Measurements from ENCODE around the gene ATP13A2.

The ATP13A2 gene

GRCh38 chr1:17027900-17028299, 16.2 kb upstream of the ATP13A2 start:
- no peak overlapping the region for H3K27ac ChIP-seq
- no peak overlapping the region for H2AFZ ChIP-seq
- no peaks in the 10 kb centered on the region for H3K27me3 ChIP-seq (ENCODE audit: control insufficient read depth, insufficient read depth, low read length)
- TF ChIP-seq, protein P1, sequence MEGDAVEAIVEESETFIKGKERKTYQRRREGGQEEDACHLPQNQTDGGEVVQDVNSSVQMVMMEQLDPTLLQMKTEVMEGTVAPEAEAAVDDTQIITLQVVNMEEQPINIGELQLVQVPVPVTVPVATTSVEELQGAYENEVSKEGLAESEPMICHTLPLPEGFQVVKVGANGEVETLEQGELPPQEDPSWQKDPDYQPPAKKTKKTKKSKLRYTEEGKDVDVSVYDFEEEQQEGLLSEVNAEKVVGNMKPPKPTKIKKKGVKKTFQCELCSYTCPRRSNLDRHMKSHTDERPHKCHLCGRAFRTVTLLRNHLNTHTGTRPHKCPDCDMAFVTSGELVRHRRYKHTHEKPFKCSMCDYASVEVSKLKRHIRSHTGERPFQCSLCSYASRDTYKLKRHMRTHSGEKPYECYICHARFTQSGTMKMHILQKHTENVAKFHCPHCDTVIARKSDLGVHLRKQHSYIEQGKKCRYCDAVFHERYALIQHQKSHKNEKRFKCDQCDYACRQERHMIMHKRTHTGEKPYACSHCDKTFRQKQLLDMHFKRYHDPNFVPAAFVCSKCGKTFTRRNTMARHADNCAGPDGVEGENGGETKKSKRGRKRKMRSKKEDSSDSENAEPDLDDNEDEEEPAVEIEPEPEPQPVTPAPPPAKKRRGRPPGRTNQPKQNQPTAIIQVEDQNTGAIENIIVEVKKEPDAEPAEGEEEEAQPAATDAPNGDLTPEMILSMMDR (IDR thresholded peaks at IDR 0.05): no peak
- peaks cover 5% of the 10 kb centered on the region for H3K4me1 ChIP-seq
- no peak overlapping the region for H3K9ac ChIP-seq
- no peaks in the 10 kb centered on the region for H3K36me3 ChIP-seq (ENCODE audit: control insufficient read depth, insufficient read depth, low read length)
- H3K79me2 ChIP-seq: no peaks in the 10 kb centered on the region
- no peaks in the 10 kb centered on the region for H3K9me3 ChIP-seq (ENCODE audit: control insufficient read depth, low read length)
- H3K4me2 ChIP-seq (ENCODE audit: low read length): peak overlapping the region; percentile 2
- H3K4me3 ChIP-seq (ENCODE audit: low read depth, low read length): no peak overlapping the region

GRCh38 chr1:17027403-17027802, 15.7 kb upstream of the ATP13A2 start:
- no peak overlapping the region for H3K9ac ChIP-seq
- peak overlapping the region; percentile 2 for H3K4me2 ChIP-seq (ENCODE audit: low read length)
- TF ChIP-seq, protein P1 (IDR thresholded peaks at IDR 0.05): no peak
- peaks cover 5% of the 10 kb centered on the region for H3K4me1 ChIP-seq
- no peaks in the 10 kb centered on the region for H3K36me3 ChIP-seq (ENCODE audit: control insufficient read depth, insufficient read depth, low read length)
- H3K9me3 ChIP-seq (ENCODE audit: control insufficient read depth, low read length): no peaks in the 10 kb centered on the region
- no peak overlapping the region for H3K4me3 ChIP-seq (ENCODE audit: low read depth, low read length)
- no peak overlapping the region for H3K27ac ChIP-seq
- no peak overlapping the region for H2AFZ ChIP-seq
- H3K79me2 ChIP-seq: no peaks in the 10 kb centered on the region
- no peaks in the 10 kb centered on the region for H3K27me3 ChIP-seq (ENCODE audit: control insufficient read depth, insufficient read depth, low read length)

- H3K4me2 ChIP-seq (ENCODE audit: low read length): no peak overlapping the region
- H2AFZ ChIP-seq: no peak overlapping the region
- H3K27ac ChIP-seq: no peak overlapping the region
- H3K4me1 ChIP-seq: peaks cover 5% of the 10 kb centered on the region
- H3K9ac ChIP-seq: no peak overlapping the region
- no peak overlapping the region for H3K4me3 ChIP-seq (ENCODE audit: low read depth, low read length)
- H3K79me2 ChIP-seq: no peaks in the 10 kb centered on the region
- TF ChIP-seq, protein P1 (IDR thresholded peaks at IDR 0.05): no peak
- H3K27me3 ChIP-seq (ENCODE audit: control insufficient read depth, insufficient read depth, low read length): no peaks in the 10 kb centered on the region
- H3K9me3 ChIP-seq (ENCODE audit: control insufficient read depth, low read length): no peaks in the 10 kb centered on the region
- no peaks in the 10 kb centered on the region for H3K36me3 ChIP-seq (ENCODE audit: control insufficient read depth, insufficient read depth, low read length)
These were observed 13.0 kb upstream of the ATP13A2 start for GRCh38 chr1:17024721-17025120.

DNA sequence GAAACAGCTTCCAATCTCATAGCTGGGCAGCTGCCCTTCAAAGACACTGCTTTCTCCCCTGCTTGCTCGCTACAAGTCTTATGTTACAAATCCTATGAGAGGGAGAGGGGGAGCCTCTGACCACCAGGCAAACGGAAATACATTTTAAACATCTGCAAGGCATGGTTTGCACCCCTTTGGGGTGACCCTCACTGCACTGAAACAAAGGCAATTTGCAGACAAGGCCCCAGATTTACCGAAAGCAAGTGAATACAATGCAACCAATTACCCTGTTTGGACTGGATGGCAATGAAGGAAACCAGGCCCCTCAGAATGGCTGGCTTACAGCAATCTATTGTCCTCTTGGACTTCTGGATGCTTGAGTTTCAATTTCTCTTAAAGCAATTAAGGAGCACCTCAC, 11.8 kb upstream of the ATP13A2 start:
- H3K9ac ChIP-seq: no peak overlapping the region
- no peak overlapping the region for H3K27ac ChIP-seq
- H3K4me3 ChIP-seq (ENCODE audit: low read depth, low read length): no peak overlapping the region
- TF ChIP-seq, protein P1 (IDR thresholded peaks at IDR 0.05): no peak
- no peaks in the 10 kb centered on the region for H3K27me3 ChIP-seq (ENCODE audit: control insufficient read depth, insufficient read depth, low read length)
- H3K4me1 ChIP-seq: peaks cover 5% of the 10 kb centered on the region
- H3K9me3 ChIP-seq (ENCODE audit: control insufficient read depth, low read length): no peaks in the 10 kb centered on the region
- H2AFZ ChIP-seq: no peak overlapping the region
- no peaks in the 10 kb centered on the region for H3K36me3 ChIP-seq (ENCODE audit: control insufficient read depth, insufficient read depth, low read length)
- H3K4me2 ChIP-seq (ENCODE audit: low read length): no peak overlapping the region
- H3K79me2 ChIP-seq: no peaks in the 10 kb centered on the region

DNA sequence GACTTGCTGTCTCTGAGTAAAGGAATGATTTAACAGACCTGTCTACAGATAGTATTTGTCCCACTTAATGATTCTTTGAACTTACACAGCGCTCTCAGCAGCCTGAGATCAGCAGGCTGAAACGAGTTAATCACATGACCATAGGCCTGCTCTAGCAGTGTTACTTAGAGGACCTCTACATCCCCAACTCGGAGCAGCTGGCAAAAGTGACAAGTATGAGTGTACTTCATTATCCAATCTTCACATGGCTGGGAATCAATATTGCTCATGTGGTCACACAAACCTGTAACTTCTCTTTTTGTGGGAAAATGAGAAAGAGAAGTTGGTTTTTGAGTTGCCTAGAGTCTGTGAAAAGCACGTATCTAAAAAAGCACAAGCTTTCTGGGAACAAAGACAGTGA, 11.4 kb upstream of the ATP13A2 start:
- H2AFZ ChIP-seq: no peak overlapping the region
- H3K9ac ChIP-seq: no peak overlapping the region
- H3K4me3 ChIP-seq (ENCODE audit: low read depth, low read length): no peak overlapping the region
- no peak overlapping the region for H3K27ac ChIP-seq
- no peaks in the 10 kb centered on the region for H3K36me3 ChIP-seq (ENCODE audit: control insufficient read depth, insufficient read depth, low read length)
- TF ChIP-seq, protein P1 (IDR thresholded peaks at IDR 0.05): no peak
- H3K27me3 ChIP-seq (ENCODE audit: control insufficient read depth, insufficient read depth, low read length): no peaks in the 10 kb centered on the region
- no peaks in the 10 kb centered on the region for H3K9me3 ChIP-seq (ENCODE audit: control insufficient read depth, low read length)
- H3K4me1 ChIP-seq: peaks cover 1% of the 10 kb centered on the region
- no peak overlapping the region for H3K4me2 ChIP-seq (ENCODE audit: low read length)
- no peaks in the 10 kb centered on the region for H3K79me2 ChIP-seq
